ENCODE data around the gene SET. TPM values are rescaled to one million over a fixed set of nuclear protein-coding genes. Genes with fewer than 3 reads are reported as not detected.

SET gene
- total and polyA plus RNA-seq, 2 experiments from 2014 or later = 949 to 1,261 TPM

DNA sequence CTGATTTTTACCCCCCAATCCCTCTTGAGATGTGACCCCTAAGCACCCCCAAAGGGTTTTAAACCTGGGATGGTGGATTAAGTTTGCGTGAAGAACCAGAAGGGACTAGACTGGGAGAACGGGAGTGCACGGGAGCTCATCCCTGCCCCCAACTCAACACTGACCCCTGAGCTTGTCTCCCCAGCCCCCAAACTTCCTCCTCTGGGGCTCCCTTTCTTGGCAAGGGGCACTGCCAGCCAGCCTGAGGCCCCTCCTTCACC, 5.0 kb upstream of the SET start:
- peak overlapping the region; percentile 93 for H3K4me3 ChIP-seq
- peaks cover 32% of the 10 kb centered on the region for H3K27me3 Mint-ChIP-seq (ENCODE audit: insufficient read depth, low read depth, poor library complexity)
- H3K36me3 Mint-ChIP-seq (ENCODE audit: low read depth) = peaks cover 60% of the 10 kb centered on the region
- H3K4me1 Mint-ChIP-seq = peaks cover 37% of the 10 kb centered on the region
- H3K9me3 Mint-ChIP-seq = peaks cover 13% of the 10 kb centered on the region
- peak overlapping the region; percentile 100 for H3K27ac Mint-ChIP-seq
- ATAC-seq (peak; percentile 0; the same call in 2 of the 3 replicates), DNase-seq (ENCODE audit: low spot score) (no peak)
- H4K20me1 ChIP-seq (replicated peaks; ENCODE audit: insufficient read depth) = peaks cover 34% of the 10 kb centered on the region
- H3K4me3 Mint-ChIP-seq = peak overlapping the region; percentile 100
- peak overlapping the region; percentile 100 for H3K27ac ChIP-seq (ENCODE audit: low read depth)
- peaks cover 39% of the 10 kb centered on the region for H3K4me1 ChIP-seq (ENCODE audit: insufficient read depth)
- H2AFZ ChIP-seq = no peak overlapping the region
- peak overlapping the region; percentile 99 for H3K4me2 ChIP-seq
- no peaks in the 10 kb centered on the region for H3K27me3 ChIP-seq (ENCODE audit: insufficient read depth)
- no peak for TF ChIP-seq ZNF114 (CRISPR knock-in tag; IDR thresholded peaks at IDR 0.05)
- TF ChIP-seq, protein P1, sequence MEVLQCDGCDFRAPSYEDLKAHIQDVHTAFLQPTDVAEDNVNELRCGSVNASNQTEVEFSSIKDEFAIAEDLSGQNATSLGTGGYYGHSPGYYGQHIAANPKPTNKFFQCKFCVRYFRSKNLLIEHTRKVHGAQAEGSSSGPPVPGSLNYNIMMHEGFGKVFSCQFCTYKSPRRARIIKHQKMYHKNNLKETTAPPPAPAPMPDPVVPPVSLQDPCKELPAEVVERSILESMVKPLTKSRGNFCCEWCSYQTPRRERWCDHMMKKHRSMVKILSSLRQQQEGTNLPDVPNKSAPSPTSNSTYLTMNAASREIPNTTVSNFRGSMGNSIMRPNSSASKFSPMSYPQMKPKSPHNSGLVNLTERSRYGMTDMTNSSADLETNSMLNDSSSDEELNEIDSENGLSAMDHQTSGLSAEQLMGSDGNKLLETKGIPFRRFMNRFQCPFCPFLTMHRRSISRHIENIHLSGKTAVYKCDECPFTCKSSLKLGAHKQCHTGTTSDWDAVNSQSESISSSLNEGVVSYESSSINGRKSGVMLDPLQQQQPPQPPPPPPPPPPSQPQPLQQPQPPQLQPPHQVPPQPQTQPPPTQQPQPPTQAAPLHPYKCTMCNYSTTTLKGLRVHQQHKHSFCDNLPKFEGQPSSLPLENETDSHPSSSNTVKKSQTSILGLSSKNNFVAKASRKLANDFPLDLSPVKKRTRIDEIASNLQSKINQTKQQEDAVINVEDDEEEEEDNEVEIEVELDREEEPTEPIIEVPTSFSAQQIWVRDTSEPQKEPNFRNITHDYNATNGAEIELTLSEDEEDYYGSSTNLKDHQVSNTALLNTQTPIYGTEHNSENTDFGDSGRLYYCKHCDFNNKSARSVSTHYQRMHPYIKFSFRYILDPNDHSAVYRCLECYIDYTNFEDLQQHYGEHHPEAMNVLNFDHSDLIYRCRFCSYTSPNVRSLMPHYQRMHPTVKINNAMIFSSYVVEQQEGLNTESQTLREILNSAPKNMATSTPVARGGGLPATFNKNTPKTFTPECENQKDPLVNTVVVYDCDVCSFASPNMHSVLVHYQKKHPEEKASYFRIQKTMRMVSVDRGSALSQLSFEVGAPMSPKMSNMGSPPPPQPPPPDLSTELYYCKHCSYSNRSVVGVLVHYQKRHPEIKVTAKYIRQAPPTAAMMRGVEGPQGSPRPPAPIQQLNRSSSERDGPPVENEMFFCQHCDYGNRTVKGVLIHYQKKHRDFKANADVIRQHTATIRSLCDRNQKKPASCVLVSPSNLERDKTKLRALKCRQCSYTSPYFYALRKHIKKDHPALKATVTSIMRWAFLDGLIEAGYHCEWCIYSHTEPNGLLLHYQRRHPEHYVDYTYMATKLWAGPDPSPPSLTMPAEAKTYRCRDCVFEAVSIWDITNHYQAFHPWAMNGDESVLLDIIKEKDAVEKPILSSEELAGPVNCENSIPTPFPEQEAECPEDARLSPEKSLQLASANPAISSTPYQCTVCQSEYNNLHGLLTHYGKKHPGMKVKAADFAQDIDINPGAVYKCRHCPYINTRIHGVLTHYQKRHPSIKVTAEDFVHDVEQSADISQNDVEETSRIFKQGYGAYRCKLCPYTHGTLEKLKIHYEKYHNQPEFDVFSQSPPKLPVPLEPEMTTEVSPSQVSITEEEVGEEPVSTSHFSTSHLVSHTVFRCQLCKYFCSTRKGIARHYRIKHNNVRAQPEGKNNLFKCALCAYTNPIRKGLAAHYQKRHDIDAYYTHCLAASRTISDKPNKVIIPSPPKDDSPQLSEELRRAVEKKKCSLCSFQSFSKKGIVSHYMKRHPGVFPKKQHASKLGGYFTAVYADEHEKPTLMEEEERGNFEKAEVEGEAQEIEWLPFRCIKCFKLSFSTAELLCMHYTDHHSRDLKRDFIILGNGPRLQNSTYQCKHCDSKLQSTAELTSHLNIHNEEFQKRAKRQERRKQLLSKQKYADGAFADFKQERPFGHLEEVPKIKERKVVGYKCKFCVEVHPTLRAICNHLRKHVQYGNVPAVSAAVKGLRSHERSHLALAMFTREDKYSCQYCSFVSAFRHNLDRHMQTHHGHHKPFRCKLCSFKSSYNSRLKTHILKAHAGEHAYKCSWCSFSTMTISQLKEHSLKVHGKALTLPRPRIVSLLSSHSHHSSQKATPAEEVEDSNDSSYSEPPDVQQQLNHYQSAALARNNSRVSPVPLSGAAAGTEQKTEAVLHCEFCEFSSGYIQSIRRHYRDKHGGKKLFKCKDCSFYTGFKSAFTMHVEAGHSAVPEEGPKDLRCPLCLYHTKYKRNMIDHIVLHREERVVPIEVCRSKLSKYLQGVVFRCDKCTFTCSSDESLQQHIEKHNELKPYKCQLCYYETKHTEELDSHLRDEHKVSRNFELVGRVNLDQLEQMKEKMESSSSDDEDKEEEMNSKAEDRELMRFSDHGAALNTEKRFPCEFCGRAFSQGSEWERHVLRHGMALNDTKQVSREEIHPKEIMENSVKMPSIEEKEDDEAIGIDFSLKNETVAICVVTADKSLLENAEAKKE (CRISPR knock-in tag; IDR thresholded peaks at IDR 0.05) = no peak
- no peak for TF ChIP-seq ETS1 (IDR thresholded peaks at IDR 0.05)
- no peak for TF ChIP-seq CREB1 (CRISPR knock-in tag; IDR thresholded peaks at IDR 0.05; ENCODE audit: low read depth)
- TF ChIP-seq STAT1 (IDR thresholded peaks at IDR 0.05; ENCODE audit: unreplicated experiment) = no peak
- TF ChIP-seq, protein P2, sequence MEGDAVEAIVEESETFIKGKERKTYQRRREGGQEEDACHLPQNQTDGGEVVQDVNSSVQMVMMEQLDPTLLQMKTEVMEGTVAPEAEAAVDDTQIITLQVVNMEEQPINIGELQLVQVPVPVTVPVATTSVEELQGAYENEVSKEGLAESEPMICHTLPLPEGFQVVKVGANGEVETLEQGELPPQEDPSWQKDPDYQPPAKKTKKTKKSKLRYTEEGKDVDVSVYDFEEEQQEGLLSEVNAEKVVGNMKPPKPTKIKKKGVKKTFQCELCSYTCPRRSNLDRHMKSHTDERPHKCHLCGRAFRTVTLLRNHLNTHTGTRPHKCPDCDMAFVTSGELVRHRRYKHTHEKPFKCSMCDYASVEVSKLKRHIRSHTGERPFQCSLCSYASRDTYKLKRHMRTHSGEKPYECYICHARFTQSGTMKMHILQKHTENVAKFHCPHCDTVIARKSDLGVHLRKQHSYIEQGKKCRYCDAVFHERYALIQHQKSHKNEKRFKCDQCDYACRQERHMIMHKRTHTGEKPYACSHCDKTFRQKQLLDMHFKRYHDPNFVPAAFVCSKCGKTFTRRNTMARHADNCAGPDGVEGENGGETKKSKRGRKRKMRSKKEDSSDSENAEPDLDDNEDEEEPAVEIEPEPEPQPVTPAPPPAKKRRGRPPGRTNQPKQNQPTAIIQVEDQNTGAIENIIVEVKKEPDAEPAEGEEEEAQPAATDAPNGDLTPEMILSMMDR (conservative IDR thresholded peaks at IDR 0.05; ENCODE audit: low read depth in 2 of 2) = no peak
- peaks cover 50% of the 10 kb centered on the region for H3K79me2 ChIP-seq (replicated peaks; ENCODE audit: insufficient read depth)
- H3K36me3 ChIP-seq (ENCODE audit: insufficient read depth) = no peaks in the 10 kb centered on the region; the same call in 1 of the 2 replicates
- H3F3A ChIP-seq (replicated peaks; ENCODE audit: low read depth) = peaks cover 48% of the 10 kb centered on the region
- no peaks in the 10 kb centered on the region for H3K9me2 ChIP-seq (ENCODE audit: insufficient read depth)

All from GM23338 (cell line).